ENCODE data around the gene ERCC5. TPM values are rescaled to one million over a fixed set of nuclear protein-coding genes. Genes with fewer than 3 reads are reported as not detected.

Gene ERCC5
- total RNA-seq, 1 donor from 2014 or later: 44.1 TPM

- Mint-ChIP-seq H3K4me1 (ENCODE audit: unreplicated experiment) (no peaks in the 10 kb centered on the region), H3K27me3 (no peaks in the 10 kb centered on the region), H3K27ac (no peak overlapping the region), H3K36me3 (peaks cover 41% of the 10 kb centered on the region), H3K4me3 (no peak overlapping the region), H3K9me3 (peaks cover 5% of the 10 kb centered on the region)
- TF ChIP-seq CTCF (conservative IDR thresholded peaks at IDR 0.05): no peak
- no peak for DNase-seq (ENCODE audit: extremely low spot score, unreplicated experiment)
Observed at GRCh38 chr13:102815788-102816187, 30.0 kb upstream of the ERCC5 start.

GRCh38 chr13:102816708-102817107, 29.1 kb upstream of the ERCC5 start:
- DNase-seq (ENCODE audit: extremely low spot score, unreplicated experiment): no peak
- Mint-ChIP-seq H3K4me1 (ENCODE audit: unreplicated experiment) (no peaks in the 10 kb centered on the region), H3K9me3 (peaks cover 5% of the 10 kb centered on the region), H3K4me3 (no peak overlapping the region), H3K27me3 (no peaks in the 10 kb centered on the region), H3K27ac (no peak overlapping the region), H3K36me3 (peaks cover 36% of the 10 kb centered on the region)
- no peak for TF ChIP-seq CTCF (conservative IDR thresholded peaks at IDR 0.05)

GRCh38 chr13:102817241-102817640, 28.6 kb upstream of the ERCC5 start:
- Mint-ChIP-seq H3K9me3 (no peaks in the 10 kb centered on the region), H3K27ac (no peak overlapping the region), H3K4me1 (ENCODE audit: unreplicated experiment) (no peaks in the 10 kb centered on the region), H3K36me3 (peaks cover 35% of the 10 kb centered on the region), H3K27me3 (no peaks in the 10 kb centered on the region), H3K4me3 (no peak overlapping the region)
- TF ChIP-seq CTCF (conservative IDR thresholded peaks at IDR 0.05): no peak
- DNase-seq (ENCODE audit: extremely low spot score, unreplicated experiment): no peak

DNA sequence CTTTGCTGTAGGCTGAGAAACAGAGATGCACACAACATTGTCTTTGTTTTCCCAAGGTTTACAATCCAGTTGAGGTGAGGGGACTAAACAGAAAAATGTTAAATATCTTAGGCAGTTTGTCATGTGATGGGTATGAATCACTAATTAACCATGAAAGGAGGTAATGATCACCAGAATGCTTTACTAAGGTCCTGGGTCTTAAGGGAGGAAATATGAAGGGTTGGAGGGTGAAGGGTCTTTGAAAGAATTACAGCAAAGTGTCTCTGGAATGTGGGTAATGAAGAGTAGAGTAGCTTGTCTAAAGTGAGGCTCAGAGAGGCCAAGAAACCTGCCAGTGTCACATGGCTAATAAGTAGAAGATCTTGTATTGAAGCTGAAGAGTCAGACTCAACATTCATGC, 27.9 kb upstream of the ERCC5 start:
- H3K4me1 Mint-ChIP-seq (ENCODE audit: unreplicated experiment): no peaks in the 10 kb centered on the region
- H3K36me3 Mint-ChIP-seq: peaks cover 39% of the 10 kb centered on the region
- no peaks in the 10 kb centered on the region for H3K27me3 Mint-ChIP-seq
- no peak for DNase-seq (ENCODE audit: extremely low spot score, unreplicated experiment)
- no peak overlapping the region for H3K27ac Mint-ChIP-seq
- no peak for TF ChIP-seq CTCF (conservative IDR thresholded peaks at IDR 0.05)
- no peaks in the 10 kb centered on the region for H3K9me3 Mint-ChIP-seq
- no peak overlapping the region for H3K4me3 Mint-ChIP-seq

- H3K36me3 Mint-ChIP-seq: peaks cover 26% of the 10 kb centered on the region
- H3K4me1 Mint-ChIP-seq (ENCODE audit: unreplicated experiment): no peaks in the 10 kb centered on the region
- no peak for TF ChIP-seq CTCF (conservative IDR thresholded peaks at IDR 0.05)
- DNase-seq (ENCODE audit: extremely low spot score, unreplicated experiment): no peak
- no peak overlapping the region for H3K27ac Mint-ChIP-seq
- H3K9me3 Mint-ChIP-seq: no peaks in the 10 kb centered on the region
- no peaks in the 10 kb centered on the region for H3K27me3 Mint-ChIP-seq
- no peak overlapping the region for H3K4me3 Mint-ChIP-seq
Observed at GRCh38 chr13:102825400-102825799, 20.4 kb upstream of the ERCC5 start.

Data from type B pancreatic cell (in vitro differentiated cells).